Measurements from ENCODE around the gene ACADVL. TPM values are rescaled to one million over a fixed set of nuclear protein-coding genes. Genes with fewer than 3 reads are reported as not detected.

Gene ACADVL
- total and polyA plus RNA-seq, 2 of the 4 experiments (the other 2 are of a cell fraction), result 139 to 752 TPM

GRCh38 chr17:7208754-7209460 is 10.8 kb upstream of the ACADVL start:
- H3K4me2 ChIP-seq (ENCODE audit: low read depth, low read length), result no peak overlapping the region
- ATAC-seq (ENCODE audit: low read depth) (no peak), DNase-seq (no peak)
- no peaks in the 10 kb centered on the region for H3K9me3 ChIP-seq (ENCODE audit: control insufficient read depth, insufficient read depth, low read length)
- peaks cover 10 to 83% of the 10 kb centered on the region in 2 experiments for H3K79me1 ChIP-seq (ENCODE audit: low read depth in 1 of 2, low read length in 2 of 2)
- peaks cover 2% of the 10 kb centered on the region for H3K36me3 ChIP-seq (ENCODE audit: control insufficient read depth, insufficient read depth, low read length)
- no peak overlapping the region for H3K4me3 ChIP-seq (ENCODE audit: insufficient read depth, low read depth, low read length)
- H4K20me1 ChIP-seq (ENCODE audit: insufficient read depth, low read length), result peaks cover 70% of the 10 kb centered on the region
- no TSS peak for BruUV-seq (replicated peaks)
- no peak overlapping the region for H3K18ac ChIP-seq (ENCODE audit: low read depth, low read length)
- H4K91ac ChIP-seq (ENCODE audit: insufficient read depth, low read depth, low read length), result no peak overlapping the region
- ChIA-PET CTCF (no interaction called here), POLR2A (ENCODE audit: unreplicated experiment) (no interaction called here)
- H2AK5ac ChIP-seq (ENCODE audit: low read depth, low read length), result no peak overlapping the region
- no peak overlapping the region for H3K4ac ChIP-seq (ENCODE audit: low read depth, low read length)
- no peak overlapping the region for H3K9ac ChIP-seq (ENCODE audit: low read depth, low read length)
- no peak overlapping the region for H3K14ac ChIP-seq (replicated peaks; ENCODE audit: low read depth, low read length)
- no peak overlapping the region for H2BK120ac ChIP-seq (ENCODE audit: low read depth, low read length)
- peaks cover 17% of the 10 kb centered on the region for H3K9me1 ChIP-seq (ENCODE audit: insufficient read depth, low read length)
- intact Hi-C loops (cut with micrococcal nuclease) (no loop called here), in situ Hi-C loops (cut with MboI; ENCODE audit: low sequenced_read_pairs) (no loop called here), dilution Hi-C loops (cut with HindIII; ENCODE audit: low sequenced_read_pairs, unreplicated experiment) (no loop called here)
- no peak overlapping the region for H2AK9ac ChIP-seq (replicated peaks; ENCODE audit: low read depth, low read length, poor library complexity)
- no peaks in the 10 kb centered on the region for H3K27me3 ChIP-seq (ENCODE audit: control insufficient read depth, insufficient read depth, low read length)
- peaks cover 10% of the 10 kb centered on the region for H3K4me1 ChIP-seq (ENCODE audit: control insufficient read depth, insufficient read depth, low read length)
- no peak overlapping the region for H4K8ac ChIP-seq (ENCODE audit: low read depth in 2 of 2, low read length in 2 of 2)
- no peak overlapping the region for H2BK5ac ChIP-seq (ENCODE audit: low read depth, low read length, poor library complexity, severe bottlenecking)
- H3K56ac ChIP-seq (ENCODE audit: extremely low read depth, insufficient read depth, low read length), result no peak overlapping the region
- H2BK15ac ChIP-seq (ENCODE audit: low read depth, low read length), result no peak overlapping the region
- H2AFZ ChIP-seq (replicated peaks; ENCODE audit: low read length, poor library complexity), result no peak overlapping the region
- no peak overlapping the region for H2BK20ac ChIP-seq (ENCODE audit: low read depth, low read length)
- H4K5ac ChIP-seq (ENCODE audit: low read depth, low read length), result no peak overlapping the region
- TF ChIP-seq SMC3 (IDR thresholded peaks at IDR 0.05; ENCODE audit: low read depth, low read length) (no peak), FOS (IDR thresholded peaks at IDR 0.05; ENCODE audit: low read depth, low read length) (no peak), MAFK (IDR thresholded peaks at IDR 0.05; ENCODE audit: low read depth, low read length) (no peak), CEBPB (IDR thresholded peaks at IDR 0.05; ENCODE audit: low read depth, low read length) (no peak), MXI1 (IDR thresholded peaks at IDR 0.05; ENCODE audit: borderline replicate concordance, low read depth, low read length) (no peak), USF2 (IDR thresholded peaks at IDR 0.05; ENCODE audit: low read depth, low read length) (no peak), RFX5 (IDR thresholded peaks at IDR 0.05; ENCODE audit: low read depth, low read length) (no peak), CTCF (conservative IDR thresholded peaks at IDR 0.05; ENCODE audit: low read depth, low read length) (no peak), RCOR1 (IDR thresholded peaks at IDR 0.05; ENCODE audit: insufficient replicate concordance, low read length) (no peak)
- WGBS, 2 experiments (ENCODE audit: extremely low coverage in 2 of 2, insufficient read length in 1 of 2), result 45% methylated on average over 2 of the region's 9 CpGs; no CpG with 5 or more reads in 1 of the 2 experiments
- no peak overlapping the region for H3K27ac ChIP-seq (ENCODE audit: insufficient read depth, low read length)
- no peak overlapping the region for H3K23ac ChIP-seq (ENCODE audit: low read depth, low read length)

All from IMR-90 (cell line).